RCC 7860 (cell line): ENCODE data around the gene OR2V2.
"Not testable (repeated sequence)": the region's sequence is repeated elsewhere in the genome, so short reads cannot be mapped to it uniquely, and the experiment has no call there.

ENCODE experiments used
- DNase-seq: peaks from one replicate; pipeline ENCODE4 v3.0.0-alpha.2; 2015; ENCODE audit warnings: low spot score
- FAIRE-seq: peaks from 2 replicates; lab custom pipeline; 2012; peaks lifted over from hg19 to GRCh38; lab: Jason Lieb, UNC

Gene OR2V2

DNA sequence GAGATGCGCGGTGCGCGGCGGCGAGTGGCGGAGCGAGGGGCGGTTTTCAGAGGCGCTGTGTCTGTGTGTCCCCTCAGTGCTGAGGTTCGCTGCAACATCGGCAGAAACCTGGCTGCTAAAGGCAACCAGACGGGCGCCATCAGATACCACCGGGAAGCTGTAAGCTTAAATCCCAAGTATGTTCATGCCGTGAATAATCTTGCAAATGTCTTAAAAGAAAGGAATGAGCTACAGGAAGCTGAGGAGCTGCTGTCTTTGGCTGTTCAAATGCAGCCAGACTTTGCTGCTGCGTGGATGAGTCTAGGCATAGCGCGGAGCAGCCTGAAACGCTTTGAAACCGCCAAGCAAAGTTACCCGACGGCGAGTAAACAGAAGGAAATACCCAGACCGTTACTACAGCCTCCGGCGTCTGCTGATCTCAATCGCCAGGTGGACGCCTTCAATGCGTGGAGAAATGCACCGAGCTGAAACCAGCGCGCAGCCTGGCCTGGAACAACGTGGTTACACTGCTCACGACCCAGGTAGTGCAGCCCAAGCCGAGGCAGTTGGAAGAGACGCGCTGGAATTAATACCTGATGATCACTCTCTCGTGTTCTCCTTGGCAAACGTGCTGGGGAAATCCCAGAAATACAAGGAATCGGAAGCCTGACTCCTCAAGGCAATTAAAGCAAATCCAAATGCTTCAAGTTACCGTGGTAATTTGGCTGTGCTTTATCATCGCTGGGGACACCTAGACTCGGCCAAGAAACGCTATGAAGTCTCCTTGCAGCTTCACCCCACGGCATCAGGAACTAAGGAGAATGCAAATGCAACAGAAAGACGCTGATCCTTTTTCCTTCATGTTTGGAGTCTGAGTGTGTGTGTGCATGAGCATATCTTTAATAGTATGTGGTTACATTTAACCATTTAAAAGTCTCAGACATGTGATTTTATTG, 32.3 kb upstream of the OR2V2 start:
- no peak for FAIRE-seq
- DNase-seq: peak; percentile 54

DNA sequence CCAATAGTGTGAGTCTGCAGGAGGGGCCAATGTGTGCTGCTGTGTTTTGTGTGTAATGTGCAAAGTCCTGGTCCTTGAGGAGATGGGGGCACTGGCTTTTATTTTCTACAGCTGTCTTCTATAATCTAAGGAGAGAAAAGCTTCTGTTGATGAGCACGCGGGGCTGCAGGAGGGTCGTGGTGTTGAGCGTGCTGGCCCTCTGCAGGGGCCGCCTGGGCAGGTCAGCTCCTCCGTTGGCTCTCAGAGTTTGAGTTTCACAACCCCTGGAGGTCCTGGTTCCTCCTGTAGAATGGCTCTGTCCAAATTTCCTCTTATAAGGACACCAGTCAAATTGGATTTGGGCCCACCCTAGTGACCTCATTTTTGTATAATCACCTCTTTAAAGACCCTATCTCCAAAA, 29.0 kb upstream of the OR2V2 start:
- no peak for DNase-seq
- FAIRE-seq: no peak

DNA sequence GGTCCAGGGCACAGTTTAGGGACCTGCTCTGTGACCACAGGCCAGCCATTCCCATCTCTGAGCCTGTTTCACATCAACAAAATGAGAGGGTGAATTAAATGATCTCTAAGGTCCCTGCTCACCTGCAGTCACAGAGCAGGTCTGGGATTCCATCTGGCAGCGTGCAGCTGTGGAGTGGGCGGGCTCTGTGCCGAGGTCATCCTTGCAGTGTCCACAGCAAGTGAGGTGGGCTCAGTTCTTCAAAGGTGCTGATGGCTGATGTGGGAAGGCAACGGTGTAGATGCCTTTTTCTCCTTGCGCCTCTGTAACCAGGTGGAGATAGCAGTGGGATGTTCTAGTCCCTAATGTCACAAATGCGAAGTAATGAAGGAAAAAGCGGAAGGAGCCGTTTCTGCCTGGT, 28.3 kb upstream of the OR2V2 start:
- no peak for FAIRE-seq

DNA sequence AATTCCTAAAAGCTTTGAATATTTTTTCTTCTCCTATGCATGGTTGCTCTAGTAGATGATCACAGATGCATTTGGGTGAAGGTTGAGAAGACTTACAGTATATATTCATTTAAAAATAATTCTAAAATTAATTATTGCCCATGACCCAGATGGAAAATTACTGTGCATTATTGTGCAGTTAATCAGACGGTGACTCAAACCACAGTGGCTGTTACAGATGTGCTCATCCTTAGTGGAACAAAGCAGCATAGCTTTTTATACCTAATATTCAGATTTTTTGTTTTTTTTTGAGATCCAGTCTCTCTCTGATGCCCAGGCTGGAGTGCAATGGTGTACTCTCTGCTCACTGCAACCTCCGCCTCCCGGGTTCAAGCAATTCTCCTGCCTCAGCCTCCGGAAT, 27.1 kb upstream of the OR2V2 start:
- peak; percentile 57 for DNase-seq
- peak; percentile 90 for FAIRE-seq

More for the DNA sequence above, 28.3 kb upstream of the OR2V2 start:
- no peak for DNase-seq

DNA sequence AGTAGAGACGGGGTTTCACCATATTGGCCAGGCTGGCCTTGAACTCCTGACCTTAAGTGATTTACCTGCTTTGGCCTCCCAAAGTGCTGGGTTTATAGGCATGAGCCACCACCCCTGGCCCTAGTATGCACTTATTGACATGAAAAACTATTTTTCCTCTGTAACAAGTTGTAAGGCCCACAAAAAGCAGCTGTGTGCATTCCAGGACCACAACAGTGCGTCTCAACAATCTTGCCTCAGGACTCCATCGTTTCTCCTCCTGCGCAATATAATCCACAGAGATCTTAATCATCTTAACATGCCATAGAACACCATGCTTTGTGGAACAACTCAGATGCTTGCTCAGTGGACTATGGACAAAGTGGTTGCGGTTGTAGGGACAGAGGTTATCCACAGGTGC, 26.6 kb upstream of the OR2V2 start:
- DNase-seq: peak; percentile 47
- FAIRE-seq: peak; percentile 84

DNA sequence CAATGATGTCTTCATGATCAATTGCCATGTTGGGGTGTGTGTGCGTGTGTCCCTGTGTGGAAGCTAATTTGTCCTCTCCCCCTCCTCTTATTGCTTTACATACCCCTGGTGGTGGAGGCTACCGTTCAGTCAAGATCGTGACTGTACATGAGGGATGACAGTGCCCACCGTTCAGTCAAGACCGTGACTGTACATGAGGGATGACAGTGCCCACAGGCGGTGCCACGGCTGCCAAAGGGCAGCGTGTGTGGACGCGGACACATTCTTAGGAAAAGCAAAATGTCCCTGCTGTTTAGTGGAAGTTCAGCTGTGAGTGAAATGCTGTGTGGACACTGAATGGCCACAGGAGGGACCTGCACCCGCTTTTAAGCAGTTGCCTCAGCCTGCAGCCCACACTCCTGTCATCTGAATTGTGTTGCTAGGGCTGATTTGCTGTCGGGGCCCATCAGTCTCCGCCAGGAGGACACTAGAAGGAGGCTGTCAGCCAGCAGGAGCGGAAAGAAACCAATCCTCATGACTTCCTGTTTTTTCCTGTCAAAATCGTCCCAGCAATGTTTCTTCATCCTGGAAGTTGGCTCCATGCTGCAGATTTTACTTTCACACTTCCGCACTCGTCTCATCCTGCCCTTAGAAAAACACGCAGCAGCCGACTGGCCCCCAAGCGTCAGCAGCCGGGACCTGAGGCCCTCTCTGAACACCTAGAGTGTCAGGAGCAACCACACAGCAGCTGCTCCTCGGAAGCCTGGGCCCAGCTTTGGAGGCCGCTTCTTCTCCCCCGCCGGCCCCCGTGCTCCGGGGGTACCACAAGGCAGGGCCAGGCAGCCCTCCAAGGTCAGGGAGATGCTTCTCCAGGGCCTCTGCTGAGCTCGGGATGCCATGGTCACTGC, 25.5 kb upstream of the OR2V2 start:
- no peak for DNase-seq
- FAIRE-seq: no peak

DNA sequence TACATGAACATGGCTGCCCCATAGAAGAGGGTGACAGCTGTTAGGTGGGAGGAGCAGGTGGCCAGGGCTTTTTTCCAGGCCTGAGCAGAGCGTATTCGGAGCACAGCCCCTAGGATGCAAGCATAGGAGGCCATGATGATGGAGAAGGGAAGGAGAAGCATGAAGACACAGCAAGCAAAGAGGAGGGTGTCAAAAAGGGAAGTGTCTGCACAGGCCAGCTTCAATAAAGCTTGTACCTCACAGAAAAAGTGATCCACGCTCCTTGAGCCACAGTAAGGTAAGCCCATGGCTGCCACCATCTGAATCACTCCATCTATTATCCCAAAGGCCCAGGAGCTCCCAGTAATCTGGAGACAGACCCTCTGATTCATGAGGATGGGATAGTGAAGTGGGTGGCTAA, 22.9 kb upstream of the OR2V2 start:
- DNase-seq (no peak), FAIRE-seq (no peak)

DNA sequence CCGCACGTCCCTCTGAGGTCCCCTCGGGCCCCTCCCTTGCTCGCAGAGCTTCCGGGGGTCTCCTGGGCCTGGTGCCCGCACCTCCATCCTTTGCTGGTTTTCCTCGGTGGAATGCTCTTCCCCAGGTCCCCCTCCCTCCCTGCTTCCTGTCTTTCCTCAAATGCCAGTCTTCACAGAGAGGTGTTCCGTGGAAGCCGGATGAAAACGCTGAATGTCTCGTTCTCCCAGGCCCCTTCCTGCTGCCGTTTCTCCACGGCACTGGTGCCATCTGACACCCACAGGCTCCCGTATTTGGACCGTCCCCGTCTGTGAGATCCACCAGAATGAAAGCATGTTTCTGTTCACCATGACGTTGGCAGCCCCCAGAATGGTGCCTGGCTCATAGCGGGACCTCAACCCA, 20.5 kb upstream of the OR2V2 start:
- FAIRE-seq (no peak), DNase-seq (no peak)

DNA sequence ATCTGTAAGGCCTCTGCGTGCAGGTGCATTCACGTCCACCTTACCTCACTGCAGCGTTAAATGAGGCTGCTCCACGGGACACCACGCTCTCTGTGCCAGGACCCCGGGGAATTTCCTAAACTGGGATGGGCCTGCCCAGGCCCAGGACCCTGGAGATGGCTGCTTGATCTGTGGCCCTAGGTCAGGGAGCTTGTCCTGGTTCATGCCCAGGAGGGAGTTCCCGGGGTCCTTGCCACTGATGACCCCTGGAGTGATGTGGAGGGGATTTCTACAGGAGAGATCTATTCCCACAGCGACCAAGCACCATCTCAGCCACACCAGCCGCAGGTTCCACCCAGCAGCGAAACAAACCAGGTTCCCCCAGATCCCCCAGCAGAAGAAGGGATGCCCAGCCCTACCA, 19.9 kb upstream of the OR2V2 start:
- no peak for FAIRE-seq

DNA sequence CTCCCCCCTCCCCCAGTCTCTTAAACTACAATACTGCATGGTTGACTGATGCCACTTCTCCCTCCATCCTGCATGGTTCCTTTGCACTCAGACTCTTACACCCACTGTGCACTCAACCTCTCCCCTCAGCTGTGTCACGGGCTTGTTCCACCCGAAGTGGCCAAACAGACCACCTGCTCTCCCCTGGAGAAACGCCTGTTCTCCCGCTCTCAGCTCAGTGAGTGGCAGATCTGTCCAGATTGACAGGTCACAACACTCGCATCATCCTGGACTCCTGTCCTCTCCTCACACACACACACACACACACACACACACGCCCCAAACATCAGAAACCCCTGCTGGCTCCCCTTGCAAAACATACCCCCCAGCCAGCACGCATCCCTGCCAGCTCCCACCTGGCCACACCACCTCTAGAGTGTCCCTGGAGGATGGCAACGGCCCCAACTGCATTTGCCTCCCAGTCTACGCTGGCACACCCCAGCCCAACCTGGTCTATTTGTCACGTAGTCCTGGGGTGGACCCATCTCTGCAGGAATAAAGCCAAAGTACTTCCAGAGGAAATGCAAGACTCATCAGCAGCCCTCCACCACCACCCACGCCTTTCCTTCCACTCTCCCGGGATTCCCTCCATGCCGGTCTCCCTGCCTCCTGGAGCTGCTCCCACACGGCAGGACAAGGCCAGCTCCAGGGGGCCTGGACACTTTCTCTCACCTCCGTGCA, 19.3 kb upstream of the OR2V2 start:
- DNase-seq: no peak
- no peak for FAIRE-seq

More for the DNA sequence above, 19.9 kb upstream of the OR2V2 start:
- no peak for DNase-seq

DNA sequence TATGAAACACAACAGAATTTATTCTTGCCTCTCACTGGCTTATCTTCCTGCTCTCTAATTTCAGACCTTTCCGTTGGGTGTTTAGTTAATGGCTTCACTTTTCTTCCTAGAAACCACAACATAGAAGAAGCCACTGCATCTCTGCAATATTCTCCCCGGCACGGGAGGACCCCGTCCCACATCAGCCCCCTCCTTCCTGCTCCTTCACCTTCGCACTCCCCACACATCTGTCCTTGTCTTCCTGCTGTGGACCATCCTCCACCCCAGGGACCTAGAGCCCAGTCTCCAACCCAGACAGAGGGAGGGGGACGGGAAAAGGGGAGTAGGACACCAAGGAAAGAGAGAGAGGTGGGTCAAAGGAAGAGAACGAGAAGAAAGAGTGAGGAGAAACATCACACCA, 17.8 kb upstream of the OR2V2 start:
- no peak for FAIRE-seq

DNA sequence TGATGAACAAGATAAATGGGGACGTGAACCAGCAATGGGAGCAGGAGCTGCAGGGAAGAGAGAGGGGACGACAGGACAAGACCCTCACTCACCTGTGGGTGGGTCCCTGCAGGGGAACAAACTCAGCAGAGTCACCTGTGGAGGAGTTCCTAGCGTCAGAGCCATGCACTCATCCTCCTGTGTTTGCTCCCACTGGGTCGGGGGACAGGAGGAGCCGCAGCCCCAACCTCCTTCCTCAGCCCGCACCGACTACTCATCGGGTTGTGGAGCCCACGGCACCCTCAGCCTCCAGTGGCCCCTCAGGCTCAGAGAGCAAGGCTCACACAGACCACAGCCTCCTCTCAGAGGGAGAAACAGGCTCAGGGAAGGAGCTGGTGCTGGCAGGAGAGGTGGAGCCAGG, 17.3 kb upstream of the OR2V2 start:
- FAIRE-seq, DNase-seq: not testable (repeated sequence)

More for the DNA sequence above, 17.8 kb upstream of the OR2V2 start:
- DNase-seq: no peak

DNA sequence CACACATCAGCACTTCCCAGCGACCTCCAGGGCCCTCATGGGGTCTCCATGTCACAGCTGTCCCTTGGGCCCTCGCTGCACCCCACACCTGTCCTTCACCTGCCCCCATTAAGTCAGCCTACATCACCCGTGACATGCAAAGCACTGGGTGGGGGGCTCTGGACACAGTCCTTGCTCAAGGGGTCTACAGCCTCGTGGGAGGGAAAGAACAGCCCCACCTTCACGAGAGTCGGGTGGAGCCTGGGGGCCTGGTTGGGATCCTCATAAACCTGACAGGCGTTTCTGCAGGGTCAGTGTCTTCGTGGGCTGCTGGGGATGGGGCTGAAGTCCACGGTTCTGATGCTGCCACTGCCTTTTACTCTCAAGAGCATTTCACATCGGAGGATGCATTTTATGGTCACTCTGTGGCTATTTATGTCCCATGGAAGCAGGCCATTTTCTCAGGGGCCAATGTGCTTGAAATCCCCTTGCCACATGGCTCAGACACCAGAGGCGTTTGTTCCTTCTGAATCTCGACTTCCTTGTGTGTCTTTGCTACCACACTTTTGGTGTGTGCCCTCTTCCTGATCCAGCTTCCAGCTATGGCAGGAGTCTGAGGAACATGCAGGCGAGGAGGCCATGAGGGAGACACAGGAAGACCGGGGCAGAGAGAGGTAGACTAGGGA, 16.4 kb upstream of the OR2V2 start, which contains the start of gene OR2V1:
Gene OR2V1, minus strand, starts transcription at position 338 of the 665 bp plus-strand sequence. CDS start 5,865 bp downstream, outside the sequence.
- FAIRE-seq (no peak), DNase-seq (no peak)

DNA sequence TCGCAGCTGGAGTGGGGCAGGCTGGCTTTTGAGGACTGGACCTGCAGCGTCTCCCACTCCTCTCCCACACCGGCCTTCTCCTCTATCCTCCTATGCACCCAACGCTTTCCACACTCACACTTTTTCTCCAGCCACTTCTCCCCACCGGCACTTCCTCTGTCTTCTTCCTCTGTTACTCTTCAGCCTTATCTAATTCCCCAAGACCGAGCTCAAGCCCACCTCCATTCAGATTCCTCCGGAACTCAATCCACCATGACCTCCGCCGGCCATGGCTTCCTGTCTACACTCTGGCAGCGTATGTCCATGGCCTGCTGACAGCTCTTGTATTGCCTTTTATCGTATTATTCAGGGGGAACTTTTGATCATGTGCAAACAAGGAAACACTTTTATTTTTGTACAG, 15.9 kb upstream of the OR2V2 start:
- DNase-seq: no peak
- FAIRE-seq: no peak

DNA sequence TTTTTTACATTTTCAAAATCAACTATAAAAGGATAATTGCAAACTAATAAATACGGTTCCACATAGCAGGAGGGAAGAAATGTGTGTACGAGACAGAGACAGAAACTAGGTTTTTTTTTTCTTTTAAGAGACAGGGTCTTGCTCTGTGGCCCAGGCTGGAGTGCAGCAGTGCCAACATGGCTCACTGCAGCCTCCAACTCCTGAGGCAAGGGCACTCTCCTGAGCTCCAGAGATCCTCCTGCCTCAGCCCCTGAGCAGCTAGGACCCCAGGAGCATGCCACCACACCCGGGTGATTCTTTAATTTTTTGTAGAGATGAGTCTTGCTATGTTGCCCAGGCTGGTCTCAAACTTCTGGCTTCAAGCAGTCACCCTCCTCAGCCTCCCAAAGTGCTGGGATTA, 14.3 kb upstream of the OR2V2 start:
- DNase-seq: no peak
- FAIRE-seq: no peak

DNA sequence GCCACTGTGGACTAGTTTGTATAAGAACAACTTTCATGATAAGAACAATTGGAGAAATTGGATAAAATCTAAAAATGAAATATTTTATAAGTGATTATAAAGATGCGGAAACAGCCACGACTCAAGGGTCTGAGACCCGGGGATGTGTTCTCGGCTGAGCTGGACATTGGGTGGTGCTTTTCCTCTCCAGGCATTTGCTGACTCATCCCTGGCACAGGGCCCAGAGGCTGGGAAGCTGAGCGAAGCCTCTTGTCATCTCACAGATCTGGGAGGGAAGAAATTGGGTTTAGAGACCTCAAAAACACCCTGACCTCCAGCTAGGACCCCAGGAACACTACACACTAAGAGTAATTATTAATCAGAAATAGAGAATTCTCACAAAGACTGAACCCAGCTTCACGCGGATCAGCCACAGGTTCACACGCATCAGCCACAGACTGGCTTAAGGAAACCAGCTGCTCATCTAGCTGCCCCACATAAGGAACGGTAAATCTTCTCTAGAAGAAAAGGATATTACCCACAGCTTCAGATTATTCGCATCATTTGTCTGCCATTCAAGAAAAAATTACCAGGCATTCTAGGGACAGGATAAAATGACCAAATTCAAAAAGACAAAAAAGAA, 13.7 kb upstream of the OR2V2 start:
- DNase-seq (peak; percentile 59), FAIRE-seq (peak; percentile 92)

DNA sequence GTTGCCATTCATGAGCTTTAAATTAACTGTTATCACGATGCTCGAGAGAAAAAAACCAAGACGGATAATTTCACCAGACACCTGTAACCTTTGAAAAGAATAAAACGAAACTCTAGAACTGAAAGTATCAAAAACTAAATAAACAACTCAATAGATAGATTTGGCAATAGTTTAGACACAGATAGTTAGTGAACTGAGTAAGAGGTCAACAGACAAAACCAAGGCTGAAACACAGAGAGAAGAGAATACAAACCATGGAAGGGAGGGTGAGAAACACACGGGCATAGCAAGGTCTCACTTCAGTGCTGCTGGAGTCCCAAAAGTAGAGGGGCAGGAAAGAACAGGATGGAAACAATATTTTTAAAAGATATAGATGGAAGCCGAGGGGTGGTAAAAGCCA, 13.1 kb upstream of the OR2V2 start:
- FAIRE-seq (no peak), DNase-seq (no peak)

DNA sequence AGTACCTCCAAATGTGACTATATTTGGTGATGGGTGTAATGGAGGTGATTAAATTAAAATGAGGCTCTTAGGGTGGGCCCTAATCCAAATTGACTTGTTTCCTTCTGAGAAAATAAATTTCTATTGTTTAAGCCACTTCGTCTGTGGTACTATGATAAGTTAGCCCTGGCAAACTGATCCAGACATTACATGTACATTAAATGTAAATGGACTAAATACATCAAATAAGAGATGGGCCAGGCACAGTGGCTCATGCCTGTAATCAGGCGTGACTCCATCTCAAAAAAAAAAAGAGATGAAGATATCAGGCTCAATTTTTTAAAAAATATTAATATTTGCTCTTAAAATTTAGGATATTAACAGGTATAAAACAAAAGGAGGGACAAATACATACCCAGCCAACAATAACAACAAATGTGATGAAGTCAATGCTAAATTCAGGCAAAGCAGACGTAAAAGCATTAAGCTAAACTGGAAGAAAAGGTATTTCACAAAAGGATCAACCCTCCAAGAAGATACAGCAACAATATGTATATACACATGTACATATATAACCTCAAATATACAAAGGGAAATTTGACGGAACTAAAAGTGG, 10.9 kb upstream of the OR2V2 start:
- no peak for DNase-seq
- no peak for FAIRE-seq

DNA sequence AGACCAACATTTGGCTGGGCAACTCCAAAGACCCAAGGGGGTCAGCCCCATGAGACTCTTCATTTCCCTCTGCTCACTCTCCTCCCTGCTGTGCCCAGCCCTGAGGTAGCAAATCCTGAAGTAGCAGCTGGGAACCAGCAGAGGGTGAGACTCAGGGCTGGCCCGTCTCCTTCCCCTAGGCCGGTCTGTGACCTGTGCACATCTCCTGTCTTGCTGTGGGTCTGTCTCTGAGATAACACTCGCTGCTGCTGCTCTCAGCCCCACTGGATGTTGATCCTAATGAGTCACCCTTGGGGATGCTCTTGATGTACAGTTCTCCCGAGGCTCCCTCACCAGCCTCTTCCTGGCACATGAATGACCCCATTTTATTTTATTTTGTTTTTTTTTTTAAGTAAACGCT, 9.1 kb upstream of the OR2V2 start:
- peak; percentile 17 for DNase-seq
- FAIRE-seq: no peak

DNA sequence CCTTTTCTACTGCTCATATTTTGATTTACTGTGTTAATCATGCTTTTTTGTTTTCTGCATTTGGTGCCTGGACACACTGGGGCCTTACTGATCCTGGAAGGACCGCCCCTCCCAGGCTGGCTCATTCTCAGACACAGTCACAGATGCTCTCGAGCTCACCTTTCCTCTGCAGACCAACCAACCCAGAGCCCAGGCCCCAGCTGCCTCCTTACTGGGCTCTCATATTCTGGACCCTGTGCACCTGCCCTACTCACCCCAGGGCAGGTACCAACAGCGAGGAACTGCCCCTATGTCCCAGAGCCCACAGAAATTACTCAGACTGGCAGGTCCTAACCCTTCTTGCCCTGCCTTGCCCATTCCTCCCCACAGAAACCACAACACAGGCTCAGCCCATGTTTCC, 6.6 kb upstream of the OR2V2 start:
- no peak for DNase-seq
- no peak for FAIRE-seq
